ENCODE results near the gene ASRGL1.
"Not testable (repeated sequence)": the region's sequence is repeated elsewhere in the genome, so short reads cannot be mapped to it uniquely, and the experiment has no call there.

Gene ASRGL1

GRCh38 chr11:62331264-62331663, 6.0 kb upstream of the ASRGL1 start:
- H2BK12ac ChIP-seq (ENCODE audit: low read length); DNase-seq (ENCODE audit: low spot score); H2BK120ac ChIP-seq (ENCODE audit: low read depth, low read length); H3K36me3 ChIP-seq (replicated peaks in 1 of 2; ENCODE audit: control insufficient read depth in 2 of 2, insufficient read depth in 2 of 2, low read length in 2 of 2); H2AK5ac ChIP-seq (ENCODE audit: low read depth, low read length); H4K8ac ChIP-seq (ENCODE audit: low read depth, low read length); H3K9me3 ChIP-seq (replicated peaks in 1 of 2; ENCODE audit: control insufficient read depth in 2 of 2, insufficient read depth in 1 of 2, low read depth in 1 of 2, low read length in 2 of 2); H2BK5ac ChIP-seq (ENCODE audit: low read length); H3K4me2 ChIP-seq (ENCODE audit: insufficient read depth, low read length, poor library complexity, severe bottlenecking); H2BK15ac ChIP-seq (ENCODE audit: low read length); H2AFZ ChIP-seq (ENCODE audit: low read length); H3K14ac ChIP-seq (ENCODE audit: low read length); H3K4me1 ChIP-seq (ENCODE audit: control insufficient read depth in 2 of 2, insufficient read depth in 1 of 2, low read depth in 1 of 2, low read length in 2 of 2); H3K9ac ChIP-seq (ENCODE audit: low read depth, low read length, poor library complexity); H3K27ac ChIP-seq (replicated peaks; ENCODE audit: low read length); H3K18ac ChIP-seq (ENCODE audit: low read length); H4K91ac ChIP-seq (ENCODE audit: low read depth, low read length, poor library complexity); H3K23ac ChIP-seq (ENCODE audit: low read depth, low read length, poor library complexity); H3K4me3 ChIP-seq (ENCODE audit: low read length in 2 of 2); H3K79me1 ChIP-seq (ENCODE audit: low read depth, low read length); H3K4ac ChIP-seq (ENCODE audit: low read length): not testable (repeated sequence)
- whole genome bisulfite sequencing, 2 donors (ENCODE audit: extremely low coverage in 2 of 2, insufficient read length in 2 of 2, insufficient replicate concordance in 1 of 2): no CpG with 5 or more reads among the region's 3 CpGs
- H3K27me3 ChIP-seq (ENCODE audit: control insufficient read depth in 3 of 3, insufficient read depth in 3 of 3, low read depth in 1 of 3, low read length in 3 of 3): peaks cover 0 to 37% (median 2%) of the 10 kb centered on the region in 3 experiments

GRCh38 chr11:62333768-62334167, 3.5 kb upstream of the ASRGL1 start:
- Histone ChIP-seq H4K91ac (ENCODE audit: low read depth, low read length, poor library complexity) (no peak overlapping the region), H3K4me2 (ENCODE audit: insufficient read depth, low read length, poor library complexity, severe bottlenecking) (no peak overlapping the region), H3K27ac (replicated peaks; ENCODE audit: low read length) (no peak overlapping the region), H3K79me1 (ENCODE audit: low read depth, low read length) (no peaks in the 10 kb centered on the region), H3K9me3 (replicated peaks in 1 of 2; ENCODE audit: control insufficient read depth in 2 of 2, insufficient read depth in 1 of 2, low read depth in 1 of 2, low read length in 2 of 2) (peaks cover 0 to 12% of the 10 kb centered on the region in 2 donors), H4K8ac (ENCODE audit: low read depth, low read length) (no peak overlapping the region), H3K23ac (ENCODE audit: low read depth, low read length, poor library complexity) (no peak overlapping the region), H2BK15ac (ENCODE audit: low read length) (no peak overlapping the region), H2AK5ac (ENCODE audit: low read depth, low read length) (no peak overlapping the region), H3K4ac (ENCODE audit: low read length) (no peak overlapping the region), H3K14ac (ENCODE audit: low read length) (no peak overlapping the region), H3K36me3 (replicated peaks in 1 of 2; ENCODE audit: control insufficient read depth in 2 of 2, insufficient read depth in 2 of 2, low read length in 2 of 2) (no peaks in the 10 kb centered on the region), H3K27me3 (ENCODE audit: control insufficient read depth in 3 of 3, insufficient read depth in 3 of 3, low read depth in 1 of 3, low read length in 3 of 3) (peaks cover 0 to 51% (median 2%) of the 10 kb centered on the region in 3 experiments), H3K4me3 (ENCODE audit: low read length in 2 of 2) (no peak overlapping the region), H3K18ac (ENCODE audit: low read length) (no peak overlapping the region), H3K4me1 (ENCODE audit: control insufficient read depth in 2 of 2, insufficient read depth in 1 of 2, low read depth in 1 of 2, low read length in 2 of 2) (peaks cover 0 to 2% of the 10 kb centered on the region in 2 donors), H2BK5ac (ENCODE audit: low read length) (no peak overlapping the region), H2BK120ac (ENCODE audit: low read depth, low read length) (no peak overlapping the region), H2BK12ac (ENCODE audit: low read length) (no peak overlapping the region), H3K9ac (ENCODE audit: low read depth, low read length, poor library complexity) (no peak overlapping the region), H2AFZ (ENCODE audit: low read length) (no peak overlapping the region)
- DNase-seq (ENCODE audit: low spot score): no peak
- WGBS, 2 donors (ENCODE audit: extremely low coverage in 2 of 2, insufficient read length in 2 of 2, insufficient replicate concordance in 1 of 2): no CpG with 5 or more reads among the region's 5 CpGs

GRCh38 chr11:62336949-62337302, 322 bp upstream of the ASRGL1 start:
- H2BK15ac ChIP-seq (ENCODE audit: low read length); H3K14ac ChIP-seq (ENCODE audit: low read length); H3K4ac ChIP-seq (ENCODE audit: low read length); H2BK120ac ChIP-seq (ENCODE audit: low read depth, low read length); H4K91ac ChIP-seq (ENCODE audit: low read depth, low read length, poor library complexity); H3K9ac ChIP-seq (ENCODE audit: low read depth, low read length, poor library complexity); H2AK5ac ChIP-seq (ENCODE audit: low read depth, low read length); H3K36me3 ChIP-seq (replicated peaks in 1 of 2; ENCODE audit: control insufficient read depth in 2 of 2, insufficient read depth in 2 of 2, low read length in 2 of 2); H3K27ac ChIP-seq (replicated peaks; ENCODE audit: low read length); H3K79me1 ChIP-seq (ENCODE audit: low read depth, low read length); H2BK12ac ChIP-seq (ENCODE audit: low read length); H2BK5ac ChIP-seq (ENCODE audit: low read length); DNase-seq (ENCODE audit: low spot score); H3K4me1 ChIP-seq (ENCODE audit: control insufficient read depth in 2 of 2, insufficient read depth in 1 of 2, low read depth in 1 of 2, low read length in 2 of 2): not testable (repeated sequence)
- H3K9me3 ChIP-seq (replicated peaks in 1 of 2; ENCODE audit: control insufficient read depth in 2 of 2, insufficient read depth in 1 of 2, low read depth in 1 of 2, low read length in 2 of 2): peaks cover 0 to 12% of the 10 kb centered on the region in 2 donors
- peak overlapping the region; percentile 84 for H3K4me2 ChIP-seq (ENCODE audit: insufficient read depth, low read length, poor library complexity, severe bottlenecking)
- H3K18ac ChIP-seq (ENCODE audit: low read length): peak overlapping the region; percentile 76
- peaks cover 0 to 43% (median 2%) of the 10 kb centered on the region in 3 experiments for H3K27me3 ChIP-seq (ENCODE audit: control insufficient read depth in 3 of 3, insufficient read depth in 3 of 3, low read depth in 1 of 3, low read length in 3 of 3)
- peak overlapping the region; percentile 97 for H2AFZ ChIP-seq (ENCODE audit: low read length)
- peak overlapping the region; percentile 6 for H3K23ac ChIP-seq (ENCODE audit: low read depth, low read length, poor library complexity)
- no CpG with 5 or more reads among the region's 19 CpGs for WGBS, 2 donors (ENCODE audit: extremely low coverage in 2 of 2, insufficient read length in 2 of 2, insufficient replicate concordance in 1 of 2)
- peak overlapping the region; percentile 87 for H4K8ac ChIP-seq (ENCODE audit: low read depth, low read length)
- peak overlapping the region; percentile 57 to 88 for H3K4me3 ChIP-seq (ENCODE audit: low read length in 2 of 2)

DNA sequence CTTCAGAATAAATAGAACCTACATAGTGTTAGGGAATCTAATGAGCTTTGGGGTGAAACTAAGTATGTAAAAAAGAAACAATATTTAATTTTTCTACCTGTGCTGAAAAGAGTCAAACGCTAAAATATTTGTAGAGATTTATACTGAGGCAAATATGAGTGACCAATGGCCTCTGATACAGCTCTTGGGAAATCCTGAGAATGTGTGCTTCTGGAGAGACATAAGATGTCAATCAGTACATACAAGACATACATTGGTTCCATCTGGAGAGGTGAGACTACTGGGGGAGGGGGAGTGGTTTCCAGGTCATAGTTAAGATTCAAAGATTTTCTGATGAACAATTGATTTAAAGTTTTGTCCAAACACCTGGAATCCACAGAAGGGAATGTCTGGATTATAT, 970 bp downstream of the ASRGL1 start:
- Histone ChIP-seq H3K14ac (ENCODE audit: low read length) (no peak overlapping the region), H3K4me3 (ENCODE audit: low read length in 2 of 2) (peak overlapping the region; percentile 57 to 88), H2BK5ac (ENCODE audit: low read length) (no peak overlapping the region), H2AK5ac (ENCODE audit: low read depth, low read length) (no peak overlapping the region), H3K4ac (ENCODE audit: low read length) (no peak overlapping the region), H3K27ac (replicated peaks; ENCODE audit: low read length) (no peak overlapping the region), H2AFZ (ENCODE audit: low read length) (peak overlapping the region; percentile 97), H2BK15ac (ENCODE audit: low read length) (no peak overlapping the region), H3K27me3 (ENCODE audit: control insufficient read depth in 3 of 3, insufficient read depth in 3 of 3, low read depth in 1 of 3, low read length in 3 of 3) (peaks cover 0 to 37% (median 2%) of the 10 kb centered on the region in 3 experiments), H3K9ac (ENCODE audit: low read depth, low read length, poor library complexity) (no peak overlapping the region), H3K4me1 (ENCODE audit: control insufficient read depth in 2 of 2, insufficient read depth in 1 of 2, low read depth in 1 of 2, low read length in 2 of 2) (peaks cover 0 to 2% of the 10 kb centered on the region in 2 donors), H3K9me3 (replicated peaks in 1 of 2; ENCODE audit: control insufficient read depth in 2 of 2, insufficient read depth in 1 of 2, low read depth in 1 of 2, low read length in 2 of 2) (peaks cover 0 to 12% of the 10 kb centered on the region in 2 donors), H3K23ac (ENCODE audit: low read depth, low read length, poor library complexity) (no peak overlapping the region), H4K8ac (ENCODE audit: low read depth, low read length) (no peak overlapping the region), H2BK12ac (ENCODE audit: low read length) (no peak overlapping the region), H3K79me1 (ENCODE audit: low read depth, low read length) (no peaks in the 10 kb centered on the region), H2BK120ac (ENCODE audit: low read depth, low read length) (no peak overlapping the region), H3K36me3 (replicated peaks in 1 of 2; ENCODE audit: control insufficient read depth in 2 of 2, insufficient read depth in 2 of 2, low read length in 2 of 2) (peaks cover 0 to 2% of the 10 kb centered on the region in 2 donors), H3K4me2 (ENCODE audit: insufficient read depth, low read length, poor library complexity, severe bottlenecking) (peak overlapping the region; percentile 84), H4K91ac (ENCODE audit: low read depth, low read length, poor library complexity) (no peak overlapping the region), H3K18ac (ENCODE audit: low read length) (no peak overlapping the region)
- no CpG with 5 or more reads among the region's 1 CpG for WGBS, 2 donors (ENCODE audit: extremely low coverage in 2 of 2, insufficient read length in 2 of 2, insufficient replicate concordance in 1 of 2)
- no peak for DNase-seq (ENCODE audit: low spot score)

Data from neuronal stem cell (in vitro differentiated cells).